K562 (cell line): ENCODE results near the gene UFC1. TPM values are rescaled to one million over a fixed set of nuclear protein-coding genes. Genes with fewer than 3 reads are reported as not detected.

ENCODE experiments used
- ATAC-seq: fragments of 200-7000 bp; cut with Tn5 transposase; 3 replicates; pipeline ENCODE4 v1.9.1; 2020; ENCODE audit warnings: moderate library complexity
- BruUV-seq: library from RNA; stranded (reverse); fragments of 400-500 nt; replicated peaks from 2 replicates; lab custom pipeline; 2021; lab: Mats Ljungman, UMichigan
- CTCF ChIA-PET: fragments of 300-600 bp; formaldehyde crosslinking; extraction: SDS; loops from one replicate; lab custom pipeline; 2021; ENCODE audit warnings: low intra/inter-chr PET ratio; lab: Yijun Ruan, JAX
- POLR2A ChIA-PET: fragments of 300-600, 350-650 bp; sonication (Branson Sonifier 250); formaldehyde crosslinking; extraction: SDS; loops from one replicate; lab custom pipeline; 2021; ENCODE audit warnings: antibody characterized with exemption, inconsistent platforms; lab: Yijun Ruan, JAX
- DNase-seq, 4 experiments: peaks; one replicate each; pipeline versions ENCODE4 v3.0.0 to v3.0.0-alpha.2; 2011 to 2018; ENCODE audit warnings: low spot score in 3 of 4, mixed read lengths in 3 of 4; ENCODE audit errors: extremely low read depth in 1 of 4
- FAIRE-seq: peaks from 2 replicates; lab custom pipeline; 2011; peaks lifted over from hg19 to GRCh38; lab: Jason Lieb, UNC
- H2AFZ ChIP-seq: 2 replicates; pipeline ENCODE4 v1.6.0; 2011; ENCODE audit warnings: low read depth, low read length, control low read depth, inconsistent platforms
- H3K27ac ChIP-seq: fragments of 200-600 bp; 3 replicates; pipeline ENCODE4 v1.8.0; 2011; ENCODE audit warnings: low read depth, mild to moderate bottlenecking, control low read depth, inconsistent platforms, low read length, moderate library complexity, mixed read lengths; ENCODE audit errors: extremely low read depth
- H3K27me3 ChIP-seq, 2 experiments: fragments of 300-600 bp in 1 of 2; 2 replicates in 1 of 2; 3 replicates in 1 of 2; pipeline versions ENCODE4 v1.6.0 to v1.8.0; 2011; ENCODE audit warnings: inconsistent platforms in 2 of 2, low read length in 2 of 2, mild to moderate bottlenecking in 1 of 2, mixed read lengths in 1 of 2, moderate library complexity in 1 of 2; ENCODE audit not compliant: control insufficient read depth in 2 of 2, insufficient read depth in 2 of 2
- H3K36me3 ChIP-seq: fragments of 300-600 bp; 3 replicates; pipeline ENCODE4 v1.8.0; 2011; ENCODE audit warnings: mild to moderate bottlenecking, low read length, inconsistent platforms; ENCODE audit not compliant: control insufficient read depth, insufficient read depth
- H3K4me1 ChIP-seq, 2 experiments: fragments of 200-600 bp in 1 of 2; replicated peaks in 1 of 2; 2 replicates in 1 of 2; 3 replicates in 1 of 2; pipeline versions ENCODE4 v1.5.1 to v1.8.0; 2011; ENCODE audit warnings: inconsistent platforms in 2 of 2, low read length in 2 of 2, mild to moderate bottlenecking in 1 of 2, mixed read lengths in 1 of 2, moderate library complexity in 1 of 2; ENCODE audit not compliant: control insufficient read depth in 2 of 2, insufficient read depth in 2 of 2
- H3K4me2 ChIP-seq: 2 replicates; pipeline ENCODE4 v1.6.1; 2011; ENCODE audit warnings: low read length, control low read depth, inconsistent platforms, mixed read lengths; ENCODE audit not compliant: insufficient read depth
- H3K4me3 ChIP-seq: fragments of 200-600 bp; sonication (generic), shearing (Covaris generic); 2 replicates; pipeline ENCODE4 v1.5.1; 2016; ENCODE audit warnings: control low read depth, inconsistent platforms
- H3K79me2 ChIP-seq: fragments of 200-600 bp; 3 replicates; pipeline ENCODE4 v1.8.0; 2011; ENCODE audit warnings: low read length, inconsistent platforms; ENCODE audit not compliant: control insufficient read depth, insufficient read depth
- H3K9ac ChIP-seq, 2 experiments: 2 replicates each; pipeline versions ENCODE4 v1.6.0 to v1.6.1; 2011; ENCODE audit warnings: low read depth in 2 of 2, low read length in 2 of 2, control low read depth in 1 of 2, inconsistent platforms in 1 of 2, mild to moderate bottlenecking in 1 of 2, mixed read lengths in 1 of 2; ENCODE audit not compliant: insufficient read depth in 1 of 2
- H3K9me1 ChIP-seq: one replicate; pipeline ENCODE4 v1.6.0; 2011; ENCODE audit warnings: inconsistent platforms, mild to moderate bottlenecking, low read length, moderate library complexity; ENCODE audit not compliant: control insufficient read depth, insufficient read depth
- H3K9me3 ChIP-seq: replicated peaks from 2 replicates; pipeline ENCODE4 v1.5.1; 2011; ENCODE audit warnings: low read depth, low read length, inconsistent platforms; ENCODE audit not compliant: control insufficient read depth, insufficient read depth
- H4K20me1 ChIP-seq: replicated peaks from 2 replicates; pipeline ENCODE4 v1.6.1; 2011; ENCODE audit warnings: low read length, inconsistent platforms, mixed read lengths; ENCODE audit not compliant: control insufficient read depth, insufficient read depth
- E2F4 ChIP-seq: sonication (generic); formaldehyde crosslinking; IDR thresholded peaks from 2 replicates; pipeline ENCODE4 v1.8.0; 2022; ENCODE audit warnings: mild to moderate bottlenecking, low read depth, missing genetic modification reagents
- FOXM1 ChIP-seq, 2 experiments: fragments of 450-650 bp in 1 of 2; sonication (generic) in 1 of 2; formaldehyde crosslinking in 1 of 2; IDR thresholded peaks; 2 replicates each; pipeline versions ENCODE4 v1.6.1 to v1.9.0; 2017 to 2022; ENCODE audit warnings: low read depth in 2 of 2, mild to moderate bottlenecking in 2 of 2, missing genetic modification reagents in 1 of 2, moderate library complexity in 1 of 2
- HNRNPH1 ChIP-seq: fragments of 200-400 bp; formaldehyde crosslinking; optimal IDR thresholded peaks from 2 replicates; pipeline ENCODE3; 2017; ENCODE audit warnings: low read depth, mild to moderate bottlenecking, low read length, moderate library complexity
- SREBF2 ChIP-seq: sonication (generic); formaldehyde crosslinking; IDR thresholded peaks from 2 replicates; pipeline ENCODE4 v1.4.0; 2020; ENCODE audit warnings: mild to moderate bottlenecking, missing genetic modification reagents
- TARDBP ChIP-seq: fragments of 450-650 bp; IDR thresholded peaks from 2 replicates; pipeline ENCODE4 v1.6.1; 2016
- ZBTB8A ChIP-seq: fragments of 450-650 bp; IDR thresholded peaks from 2 replicates; pipeline ENCODE4 v1.6.1; 2018; ENCODE audit warnings: mild to moderate bottlenecking, moderate library complexity; ENCODE audit not compliant: partially characterized antibody
- WGBS: fragments of 100-300 bp; shearing (Covaris generic); methylation state at CpG from one replicate; pipeline ENCODE4 v1.1.6; 2016; ENCODE audit warnings: low coverage, mixed read lengths; ENCODE audit not compliant: insufficient coverage; ENCODE audit errors: missing lambda C conversion rate; 5-methylcytosine and 5-hydroxymethylcytosine counted together
- in situ Hi-C: fragments of 300-500 bp; cut with MboI; formaldehyde crosslinking; loops from 4 replicates; pipeline ENCODE4 v1.15.0; 2018; ENCODE audit warnings: inconsistent platforms, mixed read lengths
- intact Hi-C: fragments of 100-400 bp; cut with micrococcal nuclease; formaldehyde crosslinking; loops from 2 replicates; pipeline ENCODE4 v1.14.2; 2022
- polyA plus RNA-seq, 8 experiments: library from polyadenylated mRNA; depleted of rRNA in 4 of 8; stranded (reverse) in 5 of 8; unstranded in 3 of 8; fragments of >200 nt; fragmentation: Nextera tagmentation in 2 of 8; fragmentation: Illumina TruSeq in 1 of 8; extraction: Ambion mirVana in 2 of 8; extraction: Trizol in 1 of 8; gene quantifications; 2 replicates each; pipeline versions ENCODE4 v1.2.1 to v1.2.3, GENCODE V29; 2011 to 2014; ENCODE audit warnings: inconsistent platforms in 1 of 8, missing spikeins in 1 of 8
- total RNA-seq, 7 experiments: library from RNA; depleted of rRNA in 6 of 7; stranded (reverse); fragments of >200 nt in 6 of 7; fragmentation: Illumina TruSeq in 2 of 7; extraction: Trizol in 2 of 7; gene quantifications; 2 replicates each; pipeline versions ENCODE4 v1.2.1 to v1.2.3, GENCODE V29; 2011 to 2021; ENCODE audit warnings: low replicate concordance in 1 of 7
- TF ChIP-seq, protein P1 (sequence below): fragments of 250-450 bp; sonication (Bioruptor Pico); IDR thresholded peaks from 2 replicates; pipeline ENCODE4 v1.4.0; 2020; ENCODE audit warnings: mild to moderate bottlenecking, moderate library complexity
- TF ChIP-seq, protein P2 (sequence below): fragments of 450-650 bp; IDR thresholded peaks from 2 replicates; pipeline ENCODE4 v1.7.0; 2016; ENCODE audit warnings: borderline replicate concordance

UFC1 gene
- total and polyA plus RNA-seq, 9 of the 15 experiments (the other 6 are each of a cell fraction or from before 2014, with no cell fraction given), result 92.8 to 220 (median 161) TPM

- Histone ChIP-seq H3K79me2 (peaks cover 63% of the 10 kb centered on the region), H3K9me3 (no peaks in the 10 kb centered on the region), H3K4me1 (peaks cover 52 to 65% of the 10 kb centered on the region in 2 experiments), H4K20me1 (no peaks in the 10 kb centered on the region), H3K9me1 (no peaks in the 10 kb centered on the region), H3K36me3 (peaks cover 65% of the 10 kb centered on the region), H3K27ac (peak overlapping the region; percentile 72), H3K9ac (peak overlapping the region; percentile 77 to 98), H2AFZ (peak overlapping the region; percentile 60), H3K27me3 (no peaks in the 10 kb centered on the region), H3K4me2 (peak overlapping the region; percentile 95), H3K4me3 (peak overlapping the region; percentile 75)
- in situ Hi-C loops, result no loop called here
- ChIA-PET CTCF (no interaction called here), POLR2A (interaction anchor here (0.8 to 1.0 kb wide), 2 partner anchors 15 to 154 kb away, joined by 3 to 4 read pairs; partner anchors contain the start of gene SDHC)
- BruUV-seq, result no TSS peak
- ATAC-seq (no peak), DNase-seq (no peak), FAIRE-seq (no peak)
- 1% methylated on average over 11 of the region's 11 CpGs for WGBS
- intact Hi-C loops, result loop anchor here (2.0 kb wide), 1 partner anchor 17 kb away; the partner anchor contains the start of gene B4GALT3
- TF ChIP-seq SREBF2, result 0 out of 2 replicates have a peak, but pooled peaks have one; percentile 55
- TF ChIP-seq ZBTB8A, result no peak
- TF ChIP-seq, protein P1, sequence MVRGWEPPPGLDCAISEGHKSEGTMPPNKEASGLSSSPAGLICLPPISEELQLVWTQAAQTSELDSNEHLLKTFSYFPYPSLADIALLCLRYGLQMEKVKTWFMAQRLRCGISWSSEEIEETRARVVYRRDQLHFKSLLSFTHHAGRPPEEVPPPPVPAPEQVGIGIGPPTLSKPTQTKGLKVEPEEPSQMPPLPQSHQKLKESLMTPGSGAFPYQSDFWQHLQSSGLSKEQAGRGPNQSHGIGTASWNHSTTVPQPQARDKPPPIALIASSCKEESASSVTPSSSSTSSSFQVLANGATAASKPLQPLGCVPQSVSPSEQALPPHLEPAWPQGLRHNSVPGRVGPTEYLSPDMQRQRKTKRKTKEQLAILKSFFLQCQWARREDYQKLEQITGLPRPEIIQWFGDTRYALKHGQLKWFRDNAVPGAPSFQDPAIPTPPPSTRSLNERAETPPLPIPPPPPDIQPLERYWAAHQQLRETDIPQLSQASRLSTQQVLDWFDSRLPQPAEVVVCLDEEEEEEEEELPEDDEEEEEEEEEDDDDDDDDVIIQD (CRISPR knock-in tag), result no peak
- TF ChIP-seq TARDBP, result no peak
- 0 out of 2 replicates have a peak, but pooled peaks have one; percentile 36 for TF ChIP-seq E2F4 (CRISPR knock-in tag)
- no peak for TF ChIP-seq HNRNPH1
- TF ChIP-seq FOXM1 (IDR thresholded peaks at IDR 0.05; ENCODE audit: low read depth), result no peak
- TF ChIP-seq FOXM1 (CRISPR knock-in tag; IDR thresholded peaks at IDR 0.05; ENCODE audit: low read depth), result peak; percentile 69; the same call in 1 of the 2 replicates
- TF ChIP-seq, protein P2, sequence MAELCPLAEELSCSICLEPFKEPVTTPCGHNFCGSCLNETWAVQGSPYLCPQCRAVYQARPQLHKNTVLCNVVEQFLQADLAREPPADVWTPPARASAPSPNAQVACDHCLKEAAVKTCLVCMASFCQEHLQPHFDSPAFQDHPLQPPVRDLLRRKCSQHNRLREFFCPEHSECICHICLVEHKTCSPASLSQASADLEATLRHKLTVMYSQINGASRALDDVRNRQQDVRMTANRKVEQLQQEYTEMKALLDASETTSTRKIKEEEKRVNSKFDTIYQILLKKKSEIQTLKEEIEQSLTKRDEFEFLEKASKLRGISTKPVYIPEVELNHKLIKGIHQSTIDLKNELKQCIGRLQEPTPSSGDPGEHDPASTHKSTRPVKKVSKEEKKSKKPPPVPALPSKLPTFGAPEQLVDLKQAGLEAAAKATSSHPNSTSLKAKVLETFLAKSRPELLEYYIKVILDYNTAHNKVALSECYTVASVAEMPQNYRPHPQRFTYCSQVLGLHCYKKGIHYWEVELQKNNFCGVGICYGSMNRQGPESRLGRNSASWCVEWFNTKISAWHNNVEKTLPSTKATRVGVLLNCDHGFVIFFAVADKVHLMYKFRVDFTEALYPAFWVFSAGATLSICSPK, result no peak
Observed at GRCh38 chr1:161159913-161160243, 6.1 kb downstream of the UFC1 start.
